SK-N-SH (cell line): Measurements from ENCODE around the gene TPM3.

Experiments used
- EP300 ChIP-seq, 2 experiments: IDR thresholded peaks; 2 replicates each; pipeline versions ENCODE4 v1.4.0 to v1.6.1; 2012; ENCODE audit warnings: borderline replicate concordance in 1 of 2, low read depth in 1 of 2, low read length in 1 of 2
- EZH2phosphoT487 ChIP-seq: fragments of 200-600 bp; sonication (generic); IDR thresholded peaks from 2 replicates; pipeline ENCODE4 v1.6.1; 2017; ENCODE audit warnings: low read depth, mixed run types, mild to moderate bottlenecking, antibody characterized with exemption, moderate library complexity, borderline replicate concordance
- JUND ChIP-seq: IDR thresholded peaks from 2 replicates; pipeline ENCODE4 v1.4.0; 2012
- POLR2AphosphoS5 ChIP-seq: IDR thresholded peaks from 2 replicates; pipeline ENCODE4 v1.6.1; 2012; ENCODE audit warnings: low read depth, low read length
- RCOR1 ChIP-seq: fragments of 150-350 bp; IDR thresholded peaks from 2 replicates; pipeline ENCODE4 v1.6.1; 2017; ENCODE audit warnings: antibody characterized with exemption, low read length
- SIN3A ChIP-seq: IDR thresholded peaks from 2 replicates; pipeline ENCODE4 v1.6.1; 2012; ENCODE audit warnings: low read depth, mild to moderate bottlenecking, low read length, moderate library complexity, borderline replicate concordance
- TF ChIP-seq, protein P1 (sequence below): fragments of 200-600 bp; sonication (generic); IDR thresholded peaks from 2 replicates; pipeline ENCODE4 v1.6.1; 2017; ENCODE audit warnings: antibody characterized with exemption, mild to moderate bottlenecking, moderate library complexity
- TF ChIP-seq, protein P2 (sequence below): IDR thresholded peaks from 2 replicates; pipeline ENCODE4 v1.4.0; 2012; ENCODE audit warnings: low read depth, borderline replicate concordance

DNA sequence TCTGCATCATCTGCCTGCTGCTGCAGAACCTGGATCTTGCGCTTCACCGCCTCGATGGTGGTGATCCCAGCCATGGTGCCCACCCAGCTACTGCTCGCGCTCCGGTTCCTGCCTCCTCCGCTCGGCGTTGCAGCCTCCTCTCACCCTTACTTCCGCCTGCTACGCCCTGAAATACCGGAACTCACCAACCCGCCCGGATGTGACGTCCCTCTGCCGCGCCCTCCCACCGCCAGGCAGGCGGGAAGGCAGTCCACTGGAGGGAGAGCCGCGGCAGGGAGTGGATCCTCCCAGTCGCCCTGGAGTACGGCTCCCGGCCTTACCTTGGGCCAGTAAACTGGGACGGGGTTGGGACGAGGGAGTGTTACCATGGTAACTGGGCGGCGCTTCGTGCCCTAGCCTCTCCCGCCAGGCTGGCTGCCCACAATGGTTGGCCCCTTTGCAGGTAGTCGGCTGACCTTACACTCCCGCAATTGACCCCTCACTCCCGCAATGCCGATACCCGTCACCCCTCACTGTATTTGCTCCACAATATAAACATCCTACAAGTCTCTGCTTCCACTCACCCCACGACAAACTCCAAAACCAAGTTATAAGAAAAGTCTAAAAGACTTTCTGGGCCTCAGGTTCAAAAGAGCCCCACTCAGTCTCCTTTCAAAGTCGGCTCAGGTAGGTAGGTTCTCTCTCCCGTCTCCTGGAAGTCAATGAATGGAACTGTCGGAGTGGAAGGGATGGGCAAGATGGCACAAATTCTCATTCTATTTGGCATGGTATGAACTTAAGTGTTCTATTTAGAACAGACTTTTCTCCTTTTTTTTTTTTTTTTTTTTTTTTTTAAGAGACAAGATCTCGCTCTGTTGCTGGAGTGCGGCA lies 8.6 kb downstream of the TPM3 start:
- TF ChIP-seq EZH2phosphoT487 (no peak), SIN3A (0 out of 2 replicates have a peak, but pooled peaks have one; percentile 46), EP300 (IDR thresholded peaks at IDR 0.05; ENCODE audit: borderline replicate concordance in 1 of 2, low read depth in 1 of 2, low read length in 1 of 2) (no peak), POLR2AphosphoS5 (peak; percentile 87), JUND (no peak), RCOR1 (0 out of 2 replicates have a peak, but pooled peaks have one; percentile 27)
- TF ChIP-seq, protein P1, sequence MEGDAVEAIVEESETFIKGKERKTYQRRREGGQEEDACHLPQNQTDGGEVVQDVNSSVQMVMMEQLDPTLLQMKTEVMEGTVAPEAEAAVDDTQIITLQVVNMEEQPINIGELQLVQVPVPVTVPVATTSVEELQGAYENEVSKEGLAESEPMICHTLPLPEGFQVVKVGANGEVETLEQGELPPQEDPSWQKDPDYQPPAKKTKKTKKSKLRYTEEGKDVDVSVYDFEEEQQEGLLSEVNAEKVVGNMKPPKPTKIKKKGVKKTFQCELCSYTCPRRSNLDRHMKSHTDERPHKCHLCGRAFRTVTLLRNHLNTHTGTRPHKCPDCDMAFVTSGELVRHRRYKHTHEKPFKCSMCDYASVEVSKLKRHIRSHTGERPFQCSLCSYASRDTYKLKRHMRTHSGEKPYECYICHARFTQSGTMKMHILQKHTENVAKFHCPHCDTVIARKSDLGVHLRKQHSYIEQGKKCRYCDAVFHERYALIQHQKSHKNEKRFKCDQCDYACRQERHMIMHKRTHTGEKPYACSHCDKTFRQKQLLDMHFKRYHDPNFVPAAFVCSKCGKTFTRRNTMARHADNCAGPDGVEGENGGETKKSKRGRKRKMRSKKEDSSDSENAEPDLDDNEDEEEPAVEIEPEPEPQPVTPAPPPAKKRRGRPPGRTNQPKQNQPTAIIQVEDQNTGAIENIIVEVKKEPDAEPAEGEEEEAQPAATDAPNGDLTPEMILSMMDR = no peak
- TF ChIP-seq, protein P2, sequence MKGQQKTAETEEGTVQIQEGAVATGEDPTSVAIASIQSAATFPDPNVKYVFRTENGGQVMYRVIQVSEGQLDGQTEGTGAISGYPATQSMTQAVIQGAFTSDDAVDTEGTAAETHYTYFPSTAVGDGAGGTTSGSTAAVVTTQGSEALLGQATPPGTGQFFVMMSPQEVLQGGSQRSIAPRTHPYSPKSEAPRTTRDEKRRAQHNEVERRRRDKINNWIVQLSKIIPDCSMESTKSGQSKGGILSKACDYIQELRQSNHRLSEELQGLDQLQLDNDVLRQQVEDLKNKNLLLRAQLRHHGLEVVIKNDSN = no peak
